ENCODE data around the gene UNC5CL.

- TF ChIP-seq, protein P1, sequence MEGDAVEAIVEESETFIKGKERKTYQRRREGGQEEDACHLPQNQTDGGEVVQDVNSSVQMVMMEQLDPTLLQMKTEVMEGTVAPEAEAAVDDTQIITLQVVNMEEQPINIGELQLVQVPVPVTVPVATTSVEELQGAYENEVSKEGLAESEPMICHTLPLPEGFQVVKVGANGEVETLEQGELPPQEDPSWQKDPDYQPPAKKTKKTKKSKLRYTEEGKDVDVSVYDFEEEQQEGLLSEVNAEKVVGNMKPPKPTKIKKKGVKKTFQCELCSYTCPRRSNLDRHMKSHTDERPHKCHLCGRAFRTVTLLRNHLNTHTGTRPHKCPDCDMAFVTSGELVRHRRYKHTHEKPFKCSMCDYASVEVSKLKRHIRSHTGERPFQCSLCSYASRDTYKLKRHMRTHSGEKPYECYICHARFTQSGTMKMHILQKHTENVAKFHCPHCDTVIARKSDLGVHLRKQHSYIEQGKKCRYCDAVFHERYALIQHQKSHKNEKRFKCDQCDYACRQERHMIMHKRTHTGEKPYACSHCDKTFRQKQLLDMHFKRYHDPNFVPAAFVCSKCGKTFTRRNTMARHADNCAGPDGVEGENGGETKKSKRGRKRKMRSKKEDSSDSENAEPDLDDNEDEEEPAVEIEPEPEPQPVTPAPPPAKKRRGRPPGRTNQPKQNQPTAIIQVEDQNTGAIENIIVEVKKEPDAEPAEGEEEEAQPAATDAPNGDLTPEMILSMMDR (IDR thresholded peaks at IDR 0.05): no peak
- TF ChIP-seq EZH2 (IDR thresholded peaks at IDR 0.05; ENCODE audit: borderline replicate concordance, insufficient read depth, low read depth, low read length, poor library complexity, severe bottlenecking): no peak
Measured at GRCh38 chr6:41009669-41010068, 29.4 kb downstream of the UNC5CL start.
